ENCODE data around the gene CFAP97D2. TPM values are rescaled to one million over a fixed set of nuclear protein-coding genes. Genes with fewer than 3 reads are reported as not detected.

The CFAP97D2 gene
- polyA plus RNA-seq, 1 of the 3 experiments (the other 2 are of a cell fraction) = not detected

- Histone ChIP-seq H3K4me2 (no peak overlapping the region), H3K79me2 (ENCODE audit: insufficient read depth) (no peaks in the 10 kb centered on the region), H3K36me3 (replicated peaks in 1 of 2; ENCODE audit: control insufficient read depth in 1 of 2, insufficient read depth in 2 of 2, low read length in 1 of 2) (no peaks in the 10 kb centered on the region), H3F3A (replicated peaks; ENCODE audit: insufficient read depth) (no peaks in the 10 kb centered on the region), H2AFZ (ENCODE audit: low read depth) (no peak overlapping the region), H4K20me1 (ENCODE audit: insufficient read depth) (no peaks in the 10 kb centered on the region), H3K27ac (ENCODE audit: low read depth in 2 of 2, low read length in 1 of 2) (no peak overlapping the region), H3K9me3 (no peaks in the 10 kb centered on the region), H3K9me2 (no peaks in the 10 kb centered on the region), H3K27me3 (ENCODE audit: insufficient read depth) (no peaks in the 10 kb centered on the region), H3K4me1 (ENCODE audit: control insufficient read depth in 1 of 2, insufficient read depth in 2 of 2, low read depth in 1 of 2, low read length in 1 of 2) (no peaks in the 10 kb centered on the region), H3K9ac (no peak overlapping the region), H3K4me3 (ENCODE audit: low read depth in 2 of 2, low read length in 1 of 2) (no peak overlapping the region)
- TF ChIP-seq RAD21 (IDR thresholded peaks at IDR 0.05; ENCODE audit: low read length) = no peak
- TF ChIP-seq FOXJ3 (CRISPR knock-in tag; IDR thresholded peaks at IDR 0.05) = no peak
- no peak for TF ChIP-seq RFX5 (IDR thresholded peaks at IDR 0.05; ENCODE audit: low read length)
- no peak for TF ChIP-seq RCOR1 (IDR thresholded peaks at IDR 0.05; ENCODE audit: low read length)
- no peak for TF ChIP-seq TAF1 (IDR thresholded peaks at IDR 0.05; ENCODE audit: borderline replicate concordance, low read depth, low read length)
- ChIA-PET CTCF (no interaction called here), POLR2A (interaction anchor here (0.9 kb wide), 1 partner anchor 22 kb away, joined by 3 read pairs; no protein-coding TSS in a partner anchor)
- DNase-seq = no peak
- WGBS (ENCODE audit: low lambda C conversion rate) = 80% methylated on average over 18 of the region's 20 CpGs
Measured at GRCh38 chr13:114152831-114153371, 26.2 kb upstream of the CFAP97D2 start.

- ChIA-PET CTCF (no interaction called here), POLR2A (no interaction called here)
- Histone ChIP-seq H3K36me3 (replicated peaks in 1 of 2; ENCODE audit: control insufficient read depth in 1 of 2, insufficient read depth in 2 of 2, low read length in 1 of 2) (no peaks in the 10 kb centered on the region), H3K9me3 (no peaks in the 10 kb centered on the region), H3K4me2 (no peak overlapping the region), H3K9ac (no peak overlapping the region), H2AFZ (ENCODE audit: low read depth) (no peak overlapping the region), H3K4me1 (ENCODE audit: control insufficient read depth in 1 of 2, insufficient read depth in 2 of 2, low read depth in 1 of 2, low read length in 1 of 2) (no peaks in the 10 kb centered on the region), H3K27ac (ENCODE audit: low read depth in 2 of 2, low read length in 1 of 2) (no peak overlapping the region), H3F3A (replicated peaks; ENCODE audit: insufficient read depth) (no peaks in the 10 kb centered on the region), H3K27me3 (ENCODE audit: insufficient read depth) (no peaks in the 10 kb centered on the region), H4K20me1 (ENCODE audit: insufficient read depth) (no peaks in the 10 kb centered on the region), H3K9me2 (no peaks in the 10 kb centered on the region), H3K79me2 (ENCODE audit: insufficient read depth) (no peaks in the 10 kb centered on the region), H3K4me3 (ENCODE audit: low read depth in 2 of 2, low read length in 1 of 2) (no peak overlapping the region)
- WGBS (ENCODE audit: low lambda C conversion rate) = 96% methylated on average over 6 of the region's 6 CpGs
- DNase-seq = no peak
- TF ChIP-seq RFX5 (IDR thresholded peaks at IDR 0.05; ENCODE audit: low read length) (no peak), CTCF (IDR thresholded peaks at IDR 0.05) (no peak), MXI1 (IDR thresholded peaks at IDR 0.05; ENCODE audit: low read depth, low read length) (no peak), CHD2 (IDR thresholded peaks at IDR 0.05; ENCODE audit: low read length, partially characterized antibody) (no peak), SMC3 (IDR thresholded peaks at IDR 0.05; ENCODE audit: low read depth, low read length) (no peak), GATA2 (CRISPR knock-in tag; IDR thresholded peaks at IDR 0.05) (no peak), RCOR1 (IDR thresholded peaks at IDR 0.05; ENCODE audit: low read length) (no peak), RXRA (IDR thresholded peaks at IDR 0.05; ENCODE audit: borderline replicate concordance, low read depth) (no peak), YY1 (IDR thresholded peaks at IDR 0.05; ENCODE audit: low read depth) (no peak), IRF3 (IDR thresholded peaks at IDR 0.05; ENCODE audit: low read depth, low read length) (no peak), EZH2phosphoT487 (IDR thresholded peaks at IDR 0.05; ENCODE audit: borderline replicate concordance, low read depth) (no peak), EP300 (IDR thresholded peaks at IDR 0.05; ENCODE audit: borderline replicate concordance in 1 of 2, low read depth in 1 of 2, low read length in 1 of 2) (no peak), ELF1 (IDR thresholded peaks at IDR 0.05) (no peak), TEAD4 (IDR thresholded peaks at IDR 0.05; ENCODE audit: borderline replicate concordance, insufficient read depth) (no peak)
- TF ChIP-seq, protein P1, sequence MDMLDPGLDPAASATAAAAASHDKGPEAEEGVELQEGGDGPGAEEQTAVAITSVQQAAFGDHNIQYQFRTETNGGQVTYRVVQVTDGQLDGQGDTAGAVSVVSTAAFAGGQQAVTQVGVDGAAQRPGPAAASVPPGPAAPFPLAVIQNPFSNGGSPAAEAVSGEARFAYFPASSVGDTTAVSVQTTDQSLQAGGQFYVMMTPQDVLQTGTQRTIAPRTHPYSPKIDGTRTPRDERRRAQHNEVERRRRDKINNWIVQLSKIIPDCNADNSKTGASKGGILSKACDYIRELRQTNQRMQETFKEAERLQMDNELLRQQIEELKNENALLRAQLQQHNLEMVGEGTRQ (IDR thresholded peaks at IDR 0.05; ENCODE audit: borderline replicate concordance, low read depth, low read length) = no peak
- TF ChIP-seq, protein P2, sequence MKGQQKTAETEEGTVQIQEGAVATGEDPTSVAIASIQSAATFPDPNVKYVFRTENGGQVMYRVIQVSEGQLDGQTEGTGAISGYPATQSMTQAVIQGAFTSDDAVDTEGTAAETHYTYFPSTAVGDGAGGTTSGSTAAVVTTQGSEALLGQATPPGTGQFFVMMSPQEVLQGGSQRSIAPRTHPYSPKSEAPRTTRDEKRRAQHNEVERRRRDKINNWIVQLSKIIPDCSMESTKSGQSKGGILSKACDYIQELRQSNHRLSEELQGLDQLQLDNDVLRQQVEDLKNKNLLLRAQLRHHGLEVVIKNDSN (IDR thresholded peaks at IDR 0.05; ENCODE audit: borderline replicate concordance, low read depth) = no peak
Measured at GRCh38 chr13:114153485-114154080, 25.5 kb upstream of the CFAP97D2 start.
